Measurements from ENCODE around the gene IL4R. TPM values are rescaled to one million over a fixed set of nuclear protein-coding genes. Genes with fewer than 3 reads are reported as not detected.

The IL4R gene
- total and polyA plus RNA-seq, 10 of the 15 experiments (the other 5 are each of a cell fraction or from before 2014, with no cell fraction given), result 2.6 to 70.4 (median 36.6) TPM

DNA sequence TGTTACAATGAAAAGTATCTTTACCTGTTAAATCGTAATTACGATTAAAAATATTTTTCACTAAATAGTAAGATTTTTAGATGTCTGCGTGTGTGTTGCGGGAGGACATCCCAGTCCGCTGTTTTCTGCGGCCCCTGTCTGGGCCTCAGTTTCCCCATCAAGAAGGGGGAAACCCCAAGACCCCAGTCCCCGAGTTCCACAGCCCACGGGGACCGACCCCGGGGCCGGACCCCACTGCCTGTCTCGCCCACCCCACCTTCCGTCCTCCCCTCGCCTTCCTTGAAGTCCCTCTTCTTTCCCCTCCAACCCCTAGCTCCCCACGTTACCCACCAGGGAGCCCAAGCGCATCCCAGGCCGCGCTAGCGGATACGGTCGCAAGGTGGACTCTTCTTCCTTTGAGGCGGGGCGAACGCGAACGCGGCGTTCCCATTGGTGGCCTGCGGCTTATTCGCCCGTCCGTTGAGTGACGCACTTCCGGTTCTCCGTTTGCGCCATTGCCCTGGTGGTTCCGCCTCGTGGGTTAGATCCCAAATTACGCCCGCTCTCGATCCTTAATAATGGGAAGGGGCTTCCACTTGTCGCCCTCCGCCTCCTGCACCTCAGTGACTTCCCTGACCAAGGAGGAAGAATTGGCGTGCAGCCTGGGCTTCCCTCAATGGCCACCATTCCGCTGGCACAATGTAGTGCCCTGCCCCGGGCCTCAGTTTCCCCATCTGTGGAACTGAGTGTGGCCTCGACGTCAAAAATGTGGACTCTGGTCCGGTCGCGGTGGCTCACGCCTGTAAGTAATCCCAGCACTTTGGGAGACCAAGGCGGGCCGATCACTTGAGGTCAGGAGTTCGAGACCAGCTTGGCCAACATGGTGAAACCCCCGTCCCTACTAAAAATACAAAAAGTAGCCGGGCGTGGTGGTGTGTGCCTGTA is 45.1 kb upstream of the IL4R start, which contains the start of gene NSMCE1 (continued):
- TF ChIP-seq PAX8 (IDR thresholded peaks at IDR 0.05) (peak; percentile 54; the same call in 1 of the 2 replicates), CREM (IDR thresholded peaks at IDR 0.05; ENCODE audit: low read depth) (peak; percentile 97), IRF4 (IDR thresholded peaks at IDR 0.05; ENCODE audit: low read depth, low read length) (peak; percentile 50; the same call in 1 of the 2 replicates), RCOR1 (conservative IDR thresholded peaks at IDR 0.05; ENCODE audit: low read depth, low read length) (0 out of 2 replicates have a peak, but pooled peaks have one; percentile 28), RB1 (IDR thresholded peaks at IDR 0.05; ENCODE audit: borderline replicate concordance) (0 out of 2 replicates have a peak, but pooled peaks have one; percentile 27), TCF3 (IDR thresholded peaks at IDR 0.05; ENCODE audit: borderline replicate concordance, insufficient read depth, low read depth, low read length) (no peak), ZNF384 (IDR thresholded peaks at IDR 0.05; ENCODE audit: borderline replicate concordance, low read depth, low read length) (no peak), CREB1 (IDR thresholded peaks at IDR 0.05; ENCODE audit: low read depth) (peak; percentile 95), ZSCAN29 (IDR thresholded peaks at IDR 0.05) (no peak), SMARCA5 (IDR thresholded peaks at IDR 0.05) (no peak), EZH2 (IDR thresholded peaks at IDR 0.05; ENCODE audit: borderline replicate concordance, control insufficient read depth, low read depth, low read length) (no peak), KLF5 (IDR thresholded peaks at IDR 0.05; ENCODE audit: partially characterized antibody) (no peak), TCF7 (IDR thresholded peaks at IDR 0.05; ENCODE audit: borderline replicate concordance) (no peak), RAD21 (IDR thresholded peaks at IDR 0.05; ENCODE audit: insufficient read depth, low read depth, low read length) (no peak), MYB (IDR thresholded peaks at IDR 0.05; ENCODE audit: borderline replicate concordance, low read depth, low read length) (no peak), CHD4 (IDR thresholded peaks at IDR 0.05) (no peak; the same call in 1 of the 2 replicates)
- TF ChIP-seq, protein P1, sequence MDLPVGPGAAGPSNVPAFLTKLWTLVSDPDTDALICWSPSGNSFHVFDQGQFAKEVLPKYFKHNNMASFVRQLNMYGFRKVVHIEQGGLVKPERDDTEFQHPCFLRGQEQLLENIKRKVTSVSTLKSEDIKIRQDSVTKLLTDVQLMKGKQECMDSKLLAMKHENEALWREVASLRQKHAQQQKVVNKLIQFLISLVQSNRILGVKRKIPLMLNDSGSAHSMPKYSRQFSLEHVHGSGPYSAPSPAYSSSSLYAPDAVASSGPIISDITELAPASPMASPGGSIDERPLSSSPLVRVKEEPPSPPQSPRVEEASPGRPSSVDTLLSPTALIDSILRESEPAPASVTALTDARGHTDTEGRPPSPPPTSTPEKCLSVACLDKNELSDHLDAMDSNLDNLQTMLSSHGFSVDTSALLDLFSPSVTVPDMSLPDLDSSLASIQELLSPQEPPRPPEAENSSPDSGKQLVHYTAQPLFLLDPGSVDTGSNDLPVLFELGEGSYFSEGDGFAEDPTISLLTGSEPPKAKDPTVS (IDR thresholded peaks at IDR 0.05; ENCODE audit: low read depth, low read length), result no peak
- TF ChIP-seq, protein P2, sequence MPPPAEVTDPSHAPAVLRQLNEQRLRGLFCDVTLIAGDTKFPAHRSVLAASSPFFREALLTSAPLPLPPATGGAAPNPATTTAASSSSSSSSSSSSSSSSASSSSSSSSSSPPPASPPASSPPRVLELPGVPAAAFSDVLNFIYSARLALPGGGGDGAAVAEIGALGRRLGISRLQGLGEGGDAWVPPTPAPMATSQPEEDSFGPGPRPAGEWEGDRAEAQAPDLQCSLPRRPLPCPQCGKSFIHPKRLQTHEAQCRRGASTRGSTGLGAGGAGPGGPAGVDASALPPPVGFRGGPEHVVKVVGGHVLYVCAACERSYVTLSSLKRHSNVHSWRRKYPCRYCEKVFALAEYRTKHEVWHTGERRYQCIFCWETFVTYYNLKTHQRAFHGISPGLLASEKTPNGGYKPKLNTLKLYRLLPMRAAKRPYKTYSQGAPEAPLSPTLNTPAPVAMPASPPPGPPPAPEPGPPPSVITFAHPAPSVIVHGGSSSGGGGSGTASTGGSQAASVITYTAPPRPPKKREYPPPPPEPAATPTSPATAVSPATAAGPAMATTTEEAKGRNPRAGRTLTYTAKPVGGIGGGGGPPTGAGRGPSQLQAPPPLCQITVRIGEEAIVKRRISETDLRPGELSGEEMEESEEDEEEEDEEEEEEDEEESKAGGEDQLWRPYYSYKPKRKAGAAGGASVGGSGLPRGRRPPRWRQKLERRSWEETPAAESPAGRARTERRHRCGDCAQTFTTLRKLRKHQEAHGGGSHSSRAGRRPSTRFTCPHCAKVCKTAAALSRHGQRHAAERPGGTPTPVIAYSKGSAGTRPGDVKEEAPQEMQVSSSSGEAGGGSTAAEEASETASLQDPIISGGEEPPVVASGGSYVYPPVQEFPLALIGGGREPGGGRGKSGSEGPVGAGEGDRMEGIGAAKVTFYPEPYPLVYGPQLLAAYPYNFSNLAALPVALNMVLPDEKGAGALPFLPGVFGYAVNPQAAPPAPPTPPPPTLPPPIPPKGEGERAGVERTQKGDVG (CRISPR knock-in tag; IDR thresholded peaks at IDR 0.05), result 0 out of 2 replicates have a peak, but pooled peaks have one; percentile 16
- TF ChIP-seq, protein P3, sequence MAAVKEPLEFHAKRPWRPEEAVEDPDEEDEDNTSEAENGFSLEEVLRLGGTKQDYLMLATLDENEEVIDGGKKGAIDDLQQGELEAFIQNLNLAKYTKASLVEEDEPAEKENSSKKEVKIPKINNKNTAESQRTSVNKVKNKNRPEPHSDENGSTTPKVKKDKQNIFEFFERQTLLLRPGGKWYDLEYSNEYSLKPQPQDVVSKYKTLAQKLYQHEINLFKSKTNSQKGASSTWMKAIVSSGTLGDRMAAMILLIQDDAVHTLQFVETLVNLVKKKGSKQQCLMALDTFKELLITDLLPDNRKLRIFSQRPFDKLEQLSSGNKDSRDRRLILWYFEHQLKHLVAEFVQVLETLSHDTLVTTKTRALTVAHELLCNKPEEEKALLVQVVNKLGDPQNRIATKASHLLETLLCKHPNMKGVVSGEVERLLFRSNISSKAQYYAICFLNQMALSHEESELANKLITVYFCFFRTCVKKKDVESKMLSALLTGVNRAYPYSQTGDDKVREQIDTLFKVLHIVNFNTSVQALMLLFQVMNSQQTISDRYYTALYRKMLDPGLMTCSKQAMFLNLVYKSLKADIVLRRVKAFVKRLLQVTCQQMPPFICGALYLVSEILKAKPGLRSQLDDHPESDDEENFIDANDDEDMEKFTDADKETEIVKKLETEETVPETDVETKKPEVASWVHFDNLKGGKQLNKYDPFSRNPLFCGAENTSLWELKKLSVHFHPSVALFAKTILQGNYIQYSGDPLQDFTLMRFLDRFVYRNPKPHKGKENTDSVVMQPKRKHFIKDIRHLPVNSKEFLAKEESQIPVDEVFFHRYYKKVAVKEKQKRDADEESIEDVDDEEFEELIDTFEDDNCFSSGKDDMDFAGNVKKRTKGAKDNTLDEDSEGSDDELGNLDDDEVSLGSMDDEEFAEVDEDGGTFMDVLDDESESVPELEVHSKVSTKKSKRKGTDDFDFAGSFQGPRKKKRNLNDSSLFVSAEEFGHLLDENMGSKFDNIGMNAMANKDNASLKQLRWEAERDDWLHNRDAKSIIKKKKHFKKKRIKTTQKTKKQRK (IDR thresholded peaks at IDR 0.05; ENCODE audit: low read depth, low read length), result no peak
